ENCODE data around the gene C15orf39. TPM values are rescaled to one million over a fixed set of nuclear protein-coding genes. Genes with fewer than 3 reads are reported as not detected.
"Not testable (repeated sequence)": the region's sequence is repeated elsewhere in the genome, so short reads cannot be mapped to it uniquely, and the experiment has no call there.

C15orf39 gene
- total RNA-seq, 1 donor from 2014 or later = 15.0 TPM

DNA sequence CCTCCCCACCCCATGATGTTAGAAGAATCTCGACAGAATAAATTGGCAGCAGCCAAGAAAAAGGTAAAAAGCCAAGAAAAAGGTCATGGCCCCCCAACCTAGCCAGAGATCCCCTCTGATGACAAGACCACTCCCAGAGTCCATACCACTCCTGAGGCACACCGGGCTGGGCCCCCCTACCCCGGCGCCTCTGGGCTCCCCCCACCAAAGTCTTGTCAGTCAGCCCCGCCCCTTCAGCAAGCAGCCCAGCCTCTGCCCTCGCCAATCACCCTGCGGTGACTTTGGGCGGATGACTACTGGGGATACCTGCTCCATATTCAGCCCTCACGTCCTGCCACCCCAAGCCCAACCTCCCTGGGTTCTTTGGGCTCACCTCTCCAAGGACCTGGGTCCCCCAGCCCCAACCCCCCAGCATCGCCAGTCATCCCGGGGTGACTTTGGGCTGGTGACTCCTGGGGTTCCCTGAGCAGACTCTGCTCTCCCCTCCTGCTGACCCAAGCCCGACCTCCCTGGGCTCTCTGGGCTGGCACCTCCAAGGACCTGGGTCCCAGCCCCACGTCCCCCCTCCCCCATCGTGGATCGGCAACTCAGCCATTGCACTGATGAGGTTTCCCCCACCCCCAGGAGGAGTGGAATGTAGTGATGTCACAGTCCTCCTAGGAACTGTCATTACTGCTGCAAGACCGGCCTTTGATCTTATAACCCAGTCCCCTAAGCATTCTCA is 57.1 kb downstream of the C15orf39 start:
- H3K36me3 ChIP-seq; H3K4me1 ChIP-seq; H3K27me3 ChIP-seq (ENCODE audit: low read depth); H3K9me3 ChIP-seq (replicated peaks); DNase-seq; H3K27ac ChIP-seq (replicated peaks); H3K4me3 ChIP-seq; intact Hi-C loops (cut with micrococcal nuclease): not testable (repeated sequence)

DNA sequence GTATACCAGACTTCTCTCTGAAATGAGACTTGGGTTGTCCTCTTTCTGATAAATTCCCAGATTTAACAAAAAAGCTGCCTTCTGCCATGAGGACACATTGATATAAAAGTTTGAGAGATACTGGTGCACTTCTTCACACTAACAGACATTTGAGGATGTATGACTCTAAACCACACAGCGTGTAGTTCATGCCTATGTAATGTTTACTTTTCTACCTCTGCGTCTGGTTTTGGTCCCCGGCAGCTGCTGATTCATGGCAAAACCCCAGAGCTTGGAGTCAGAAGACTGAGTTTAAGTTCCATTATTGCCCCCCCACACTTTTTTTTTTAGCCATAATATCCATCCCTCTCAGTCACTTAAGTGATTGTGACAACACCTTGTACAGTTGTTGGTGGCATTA is 58.2 kb downstream of the C15orf39 start:
- H3K9me3 ChIP-seq (replicated peaks); H3K27me3 ChIP-seq (ENCODE audit: low read depth); DNase-seq; H3K36me3 ChIP-seq; H3K27ac ChIP-seq (replicated peaks); H3K4me1 ChIP-seq; intact Hi-C loops (cut with micrococcal nuclease); H3K4me3 ChIP-seq: not testable (repeated sequence)

Other genes starting within 250 kb of the C15orf39 start
- gene RPP25, start 245.1 kb upstream of the C15orf39 start, total RNA-seq = 2.4 TPM
- gene SCAMP5, start 206.3 kb upstream of the C15orf39 start, total RNA-seq = 3.0 TPM
- gene PPCDC, start 178.3 kb upstream of the C15orf39 start, total RNA-seq = 5.0 TPM
- gene GOLGA6C, start 56.5 kb downstream of the C15orf39 start, total RNA-seq = not detected
- not detected for gene GOLGA6D, start 81.0 kb downstream of the C15orf39 start, total RNA-seq
- gene COMMD4, start 134.2 kb downstream of the C15orf39 start, total RNA-seq = 36.4 TPM
- gene NEIL1, start 145.2 kb downstream of the C15orf39 start, total RNA-seq = 8.2 TPM
- 114 TPM for gene MAN2C1, start 166.7 kb downstream of the C15orf39 start, total RNA-seq
- 28.0 TPM for gene SIN3A, start 249.8 kb downstream of the C15orf39 start, total RNA-seq

All from left ventricle myocardium inferior (tissue), 1 donor.